HepG2 (cell line): ENCODE data around the gene TTF2. TPM values are rescaled to one million over a fixed set of nuclear protein-coding genes. Genes with fewer than 3 reads are reported as not detected.
A peak's percentile ranks its signal among the peaks of the same experiment; 100 is the strongest.

ENCODE experiments used
- ARNT2 ChIP-seq: sonication (generic); formaldehyde crosslinking; IDR thresholded peaks from 2 replicates; pipeline ENCODE4 v1.8.0; 2022; ENCODE audit warnings: mild to moderate bottlenecking, low read depth, missing genetic modification reagents, moderate library complexity
- CC2D1A ChIP-seq: sonication (generic); formaldehyde crosslinking; IDR thresholded peaks from 2 replicates; pipeline ENCODE4 v1.8.1; 2023; ENCODE audit warnings: mild to moderate bottlenecking, missing genetic modification reagents
- DMAP1 ChIP-seq: IDR thresholded peaks from 2 replicates; pipeline ENCODE4 v1.6.1; 2016
- DNMT1 ChIP-seq: sonication (generic); formaldehyde crosslinking; IDR thresholded peaks from 2 replicates; pipeline ENCODE4 v1.5.1; 2020; ENCODE audit warnings: mild to moderate bottlenecking, missing genetic modification reagents
- FOSL2 ChIP-seq: sonication (generic); formaldehyde crosslinking; IDR thresholded peaks from 2 replicates; pipeline ENCODE4 v1.4.0; 2020; ENCODE audit warnings: missing genetic modification reagents
- FOXK1 ChIP-seq: sonication (generic); formaldehyde crosslinking; IDR thresholded peaks from 2 replicates; pipeline ENCODE4 v1.4.0; 2020; ENCODE audit warnings: low read depth, missing genetic modification reagents, borderline replicate concordance
- IKZF1 ChIP-seq: fragments of 450-650 bp; IDR thresholded peaks from 2 replicates; pipeline ENCODE4 v1.7.1; 2016
- MAZ ChIP-seq, 2 experiments: sonication (generic) in 1 of 2; formaldehyde crosslinking in 1 of 2; IDR thresholded peaks; 2 replicates each; pipeline versions ENCODE4 v1.5.0 to v1.6.1; 2012 to 2020; ENCODE audit warnings: low read depth in 2 of 2, mild to moderate bottlenecking in 2 of 2, borderline replicate concordance in 1 of 2, improper control_type of control experiment in 1 of 2, low read length in 1 of 2, missing genetic modification reagents in 1 of 2, moderate library complexity in 1 of 2
- NFATC3 ChIP-seq: sonication (generic); formaldehyde crosslinking; IDR thresholded peaks from 2 replicates; pipeline ENCODE4 v1.5.1; 2020; ENCODE audit warnings: mild to moderate bottlenecking, missing genetic modification reagents
- RAD21 ChIP-seq: fragments of 450-650 bp; formaldehyde crosslinking; IDR thresholded peaks from 2 replicates; pipeline ENCODE4 v1.5.0; 2020; ENCODE audit warnings: mild to moderate bottlenecking
- SIN3B ChIP-seq: fragments of 150-350 bp; IDR thresholded peaks from 2 replicates; pipeline ENCODE4 v1.6.1; 2014; ENCODE audit warnings: low read length
- SPEN ChIP-seq: sonication (generic); formaldehyde crosslinking; IDR thresholded peaks from 2 replicates; pipeline ENCODE4 v1.5.1; 2020; ENCODE audit warnings: low read depth, mild to moderate bottlenecking, missing genetic modification reagents
- STAG1 ChIP-seq: sonication (generic); formaldehyde crosslinking; IDR thresholded peaks from 2 replicates; pipeline ENCODE4 v1.4.0; 2020; ENCODE audit warnings: missing genetic modification reagents
- ZMYM4 ChIP-seq: sonication (generic); formaldehyde crosslinking; IDR thresholded peaks from 2 replicates; pipeline ENCODE4 v1.8.1; 2023; ENCODE audit warnings: mild to moderate bottlenecking, missing genetic modification reagents
- ZNF367 ChIP-seq: sonication (generic); formaldehyde crosslinking; IDR thresholded peaks from 2 replicates; pipeline ENCODE4 v1.4.0; 2020; ENCODE audit warnings: missing genetic modification reagents, borderline replicate concordance
- ZSCAN22 ChIP-seq: sonication (generic); formaldehyde crosslinking; IDR thresholded peaks from 2 replicates; pipeline ENCODE4 v1.4.0; 2020; ENCODE audit warnings: mild to moderate bottlenecking, missing genetic modification reagents
- ZSCAN31 ChIP-seq: sonication (generic); formaldehyde crosslinking; IDR thresholded peaks from 2 replicates; pipeline ENCODE4 v1.5.0; 2020; ENCODE audit warnings: low read depth, mild to moderate bottlenecking, missing genetic modification reagents
- polyA plus RNA-seq, 8 experiments: library from polyadenylated mRNA; depleted of rRNA in 3 of 8; stranded (reverse) in 7 of 8; unstranded in 1 of 8; fragments of >200 nt; fragmentation: Illumina TruSeq in 4 of 8; extraction: Trizol in 4 of 8; gene quantifications; 2 replicates each; pipeline versions ENCODE4 v1.2.1 to v1.2.3, GENCODE V29; 2011 to 2016; ENCODE audit warnings: low read depth in 4 of 8, missing spikeins in 1 of 8, mixed read lengths in 1 of 8; ENCODE audit not compliant: insufficient read depth in 1 of 8
- total RNA-seq, 5 experiments: library from RNA; depleted of rRNA; stranded (reverse); fragments of >200 nt; fragmentation: Illumina TruSeq; extraction: Trizol; gene quantifications; 2 replicates each; pipeline ENCODE4 v1.2.3, GENCODE V29; 2016; ENCODE audit warnings: low read depth in 1 of 5
- TF ChIP-seq, protein P1 (sequence below): IDR thresholded peaks from 2 replicates; pipeline ENCODE4 v1.4.0; 2020; ENCODE audit warnings: mild to moderate bottlenecking, missing genetic modification reagents
- TF ChIP-seq, protein P2 (sequence below): sonication (generic); formaldehyde crosslinking; IDR thresholded peaks from 2 replicates; pipeline ENCODE4 v1.5.0; 2020; ENCODE audit warnings: mild to moderate bottlenecking, missing genetic modification reagents
- TF ChIP-seq, protein P3 (sequence below): sonication (generic); formaldehyde crosslinking; IDR thresholded peaks from 2 replicates; pipeline ENCODE4 v1.5.1; 2020; ENCODE audit warnings: missing genetic modification reagents, mild to moderate bottlenecking, borderline replicate concordance
- TF ChIP-seq, protein P4 (sequence below): sonication (generic); formaldehyde crosslinking; IDR thresholded peaks from 2 replicates; pipeline ENCODE4 v1.4.0; 2020; ENCODE audit warnings: low read depth, mild to moderate bottlenecking, missing genetic modification reagents

Gene TTF2
- total and polyA plus RNA-seq, 2 of the 13 experiments (the other 11 are each of a cell fraction or from before 2014, with no cell fraction given): 12.8 to 48.9 TPM

DNA sequence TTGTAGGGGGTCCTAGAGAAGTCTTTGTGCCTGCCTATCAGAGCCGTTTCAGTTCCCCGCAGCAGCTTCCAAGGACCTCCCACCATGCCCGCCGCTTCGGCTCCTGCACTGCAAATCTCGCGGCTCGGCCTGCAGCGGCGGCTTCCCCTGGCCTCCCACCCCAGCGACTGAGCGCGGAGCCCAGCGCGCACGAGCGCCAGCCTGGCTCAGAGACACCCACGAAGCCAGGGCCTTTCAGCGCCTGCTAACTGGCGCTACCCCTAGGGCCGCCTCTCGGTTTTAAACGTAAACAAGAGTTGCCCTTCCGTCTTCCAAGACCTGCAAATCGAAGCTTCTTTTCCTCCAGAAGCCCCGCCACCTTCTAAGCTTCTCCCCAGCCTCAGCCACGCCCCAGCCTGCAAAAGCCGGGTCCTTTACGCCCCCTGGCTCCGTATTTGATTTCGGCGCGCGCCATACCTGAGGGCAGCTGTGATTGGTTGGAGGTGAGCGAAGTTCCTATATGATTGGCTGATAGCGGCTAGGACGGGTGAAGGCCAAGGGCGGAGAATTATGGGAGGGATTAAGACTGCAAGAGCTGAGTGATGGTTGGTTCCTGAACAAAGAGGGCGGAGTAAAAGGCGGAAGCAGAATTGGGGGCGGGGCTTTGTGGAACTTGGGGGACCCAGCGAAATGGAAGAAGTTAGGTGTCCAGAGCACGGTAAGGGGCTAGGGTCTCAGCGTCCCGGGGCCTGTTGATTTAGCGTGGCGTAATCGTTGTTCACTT lies at the start of gene TTF2 (continued):
- peak; percentile 74 for TF ChIP-seq ARNT2 (CRISPR knock-in tag)
- TF ChIP-seq RAD21: no peak
- TF ChIP-seq, protein P1, sequence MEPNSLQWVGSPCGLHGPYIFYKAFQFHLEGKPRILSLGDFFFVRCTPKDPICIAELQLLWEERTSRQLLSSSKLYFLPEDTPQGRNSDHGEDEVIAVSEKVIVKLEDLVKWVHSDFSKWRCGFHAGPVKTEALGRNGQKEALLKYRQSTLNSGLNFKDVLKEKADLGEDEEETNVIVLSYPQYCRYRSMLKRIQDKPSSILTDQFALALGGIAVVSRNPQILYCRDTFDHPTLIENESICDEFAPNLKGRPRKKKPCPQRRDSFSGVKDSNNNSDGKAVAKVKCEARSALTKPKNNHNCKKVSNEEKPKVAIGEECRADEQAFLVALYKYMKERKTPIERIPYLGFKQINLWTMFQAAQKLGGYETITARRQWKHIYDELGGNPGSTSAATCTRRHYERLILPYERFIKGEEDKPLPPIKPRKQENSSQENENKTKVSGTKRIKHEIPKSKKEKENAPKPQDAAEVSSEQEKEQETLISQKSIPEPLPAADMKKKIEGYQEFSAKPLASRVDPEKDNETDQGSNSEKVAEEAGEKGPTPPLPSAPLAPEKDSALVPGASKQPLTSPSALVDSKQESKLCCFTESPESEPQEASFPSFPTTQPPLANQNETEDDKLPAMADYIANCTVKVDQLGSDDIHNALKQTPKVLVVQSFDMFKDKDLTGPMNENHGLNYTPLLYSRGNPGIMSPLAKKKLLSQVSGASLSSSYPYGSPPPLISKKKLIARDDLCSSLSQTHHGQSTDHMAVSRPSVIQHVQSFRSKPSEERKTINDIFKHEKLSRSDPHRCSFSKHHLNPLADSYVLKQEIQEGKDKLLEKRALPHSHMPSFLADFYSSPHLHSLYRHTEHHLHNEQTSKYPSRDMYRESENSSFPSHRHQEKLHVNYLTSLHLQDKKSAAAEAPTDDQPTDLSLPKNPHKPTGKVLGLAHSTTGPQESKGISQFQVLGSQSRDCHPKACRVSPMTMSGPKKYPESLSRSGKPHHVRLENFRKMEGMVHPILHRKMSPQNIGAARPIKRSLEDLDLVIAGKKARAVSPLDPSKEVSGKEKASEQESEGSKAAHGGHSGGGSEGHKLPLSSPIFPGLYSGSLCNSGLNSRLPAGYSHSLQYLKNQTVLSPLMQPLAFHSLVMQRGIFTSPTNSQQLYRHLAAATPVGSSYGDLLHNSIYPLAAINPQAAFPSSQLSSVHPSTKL (CRISPR knock-in tag): no peak
- no peak for TF ChIP-seq DNMT1 (CRISPR knock-in tag)
- no peak for TF ChIP-seq IKZF1
- TF ChIP-seq, protein P2, sequence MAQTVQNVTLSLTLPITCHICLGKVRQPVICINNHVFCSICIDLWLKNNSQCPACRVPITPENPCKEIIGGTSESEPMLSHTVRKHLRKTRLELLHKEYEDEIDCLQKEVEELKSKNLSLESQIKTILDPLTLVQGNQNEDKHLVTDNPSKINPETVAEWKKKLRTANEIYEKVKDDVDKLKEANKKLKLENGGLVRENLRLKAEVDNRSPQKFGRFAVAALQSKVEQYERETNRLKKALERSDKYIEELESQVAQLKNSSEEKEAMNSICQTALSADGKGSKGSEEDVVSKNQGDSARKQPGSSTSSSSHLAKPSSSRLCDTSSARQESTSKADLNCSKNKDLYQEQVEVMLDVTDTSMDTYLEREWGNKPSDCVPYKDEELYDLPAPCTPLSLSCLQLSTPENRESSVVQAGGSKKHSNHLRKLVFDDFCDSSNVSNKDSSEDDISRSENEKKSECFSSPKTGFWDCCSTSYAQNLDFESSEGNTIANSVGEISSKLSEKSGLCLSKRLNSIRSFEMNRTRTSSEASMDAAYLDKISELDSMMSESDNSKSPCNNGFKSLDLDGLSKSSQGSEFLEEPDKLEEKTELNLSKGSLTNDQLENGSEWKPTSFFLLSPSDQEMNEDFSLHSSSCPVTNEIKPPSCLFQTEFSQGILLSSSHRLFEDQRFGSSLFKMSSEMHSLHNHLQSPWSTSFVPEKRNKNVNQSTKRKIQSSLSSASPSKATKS (CRISPR knock-in tag): no peak
- TF ChIP-seq SPEN (CRISPR knock-in tag): peak; percentile 27; the same call in 1 of the 2 replicates
- TF ChIP-seq SIN3B: peak; percentile 94
- peak; percentile 78; the same call in 1 of the 2 replicates for TF ChIP-seq ZSCAN31 (CRISPR knock-in tag)
- TF ChIP-seq MAZ (IDR thresholded peaks at IDR 0.05; ENCODE audit: borderline replicate concordance, low read depth, low read length): 0 out of 2 replicates have a peak, but pooled peaks have one; percentile 21
- TF ChIP-seq MAZ (CRISPR knock-in tag; IDR thresholded peaks at IDR 0.05; ENCODE audit: low read depth): no peak; the same call in 1 of the 2 replicates
- no peak for TF ChIP-seq STAG1 (CRISPR knock-in tag)
- TF ChIP-seq, protein P3, sequence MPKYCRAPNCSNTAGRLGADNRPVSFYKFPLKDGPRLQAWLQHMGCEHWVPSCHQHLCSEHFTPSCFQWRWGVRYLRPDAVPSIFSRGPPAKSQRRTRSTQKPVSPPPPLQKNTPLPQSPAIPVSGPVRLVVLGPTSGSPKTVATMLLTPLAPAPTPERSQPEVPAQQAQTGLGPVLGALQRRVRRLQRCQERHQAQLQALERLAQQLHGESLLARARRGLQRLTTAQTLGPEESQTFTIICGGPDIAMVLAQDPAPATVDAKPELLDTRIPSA (CRISPR knock-in tag): no peak
- no peak for TF ChIP-seq ZNF367 (CRISPR knock-in tag)
- TF ChIP-seq FOSL2 (CRISPR knock-in tag): no peak
- 0 out of 2 replicates have a peak, but pooled peaks have one; percentile 67 for TF ChIP-seq CC2D1A (CRISPR knock-in tag)
- TF ChIP-seq ZSCAN22 (CRISPR knock-in tag): no peak
- no peak for TF ChIP-seq FOXK1 (CRISPR knock-in tag)
- TF ChIP-seq DMAP1 (CRISPR knock-in tag): peak; percentile 55; the same call in 1 of the 2 replicates
- TF ChIP-seq NFATC3 (CRISPR knock-in tag): no peak
- TF ChIP-seq, protein P4, sequence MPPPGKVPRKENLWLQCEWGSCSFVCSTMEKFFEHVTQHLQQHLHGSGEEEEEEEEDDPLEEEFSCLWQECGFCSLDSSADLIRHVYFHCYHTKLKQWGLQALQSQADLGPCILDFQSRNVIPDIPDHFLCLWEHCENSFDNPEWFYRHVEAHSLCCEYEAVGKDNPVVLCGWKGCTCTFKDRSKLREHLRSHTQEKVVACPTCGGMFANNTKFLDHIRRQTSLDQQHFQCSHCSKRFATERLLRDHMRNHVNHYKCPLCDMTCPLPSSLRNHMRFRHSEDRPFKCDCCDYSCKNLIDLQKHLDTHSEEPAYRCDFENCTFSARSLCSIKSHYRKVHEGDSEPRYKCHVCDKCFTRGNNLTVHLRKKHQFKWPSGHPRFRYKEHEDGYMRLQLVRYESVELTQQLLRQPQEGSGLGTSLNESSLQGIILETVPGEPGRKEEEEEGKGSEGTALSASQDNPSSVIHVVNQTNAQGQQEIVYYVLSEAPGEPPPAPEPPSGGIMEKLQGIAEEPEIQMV (CRISPR knock-in tag): no peak
- peak; percentile 74 for TF ChIP-seq ZMYM4 (CRISPR knock-in tag)
